Measurements from ENCODE around the gene ITSN2. TPM values are rescaled to one million over a fixed set of nuclear protein-coding genes. Genes with fewer than 3 reads are reported as not detected.

The ITSN2 gene
- total RNA-seq, 4 donors from 2014 or later: 58.1 to 68.4 (median 65.8) TPM

DNA sequence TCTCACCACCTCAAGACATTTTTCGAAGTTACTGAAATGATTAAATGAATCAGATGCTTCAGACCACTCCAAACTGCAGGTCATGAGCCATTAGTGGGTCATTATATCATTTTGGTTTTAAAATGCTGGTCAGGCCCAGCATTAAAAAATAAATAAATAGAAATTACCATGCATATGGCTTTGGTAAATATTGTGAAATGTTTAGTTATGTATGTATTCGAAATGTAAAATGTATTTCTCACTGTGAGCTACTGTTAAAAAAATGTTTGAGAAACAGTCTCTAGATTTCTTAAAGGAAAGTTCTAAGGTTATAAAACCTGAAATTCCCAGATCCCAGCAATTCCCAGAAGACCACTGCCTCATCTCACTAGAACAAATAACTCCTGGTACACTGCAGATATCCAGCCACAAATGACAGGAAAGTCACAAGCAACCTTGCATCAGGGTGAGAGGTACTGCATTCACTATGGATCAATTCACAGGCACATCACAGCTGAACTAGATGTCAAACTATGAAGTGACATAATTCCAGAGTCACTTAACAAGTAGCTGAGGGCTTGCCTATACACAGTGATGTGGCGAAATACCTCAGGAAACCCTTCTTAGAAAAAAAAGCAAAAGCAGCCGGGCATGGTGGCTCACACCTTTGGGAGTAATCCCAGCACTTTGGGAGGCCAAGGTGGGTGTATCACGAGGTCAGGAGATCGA, 138.8 kb downstream of the ITSN2 start:
- TF ChIP-seq, protein P1, sequence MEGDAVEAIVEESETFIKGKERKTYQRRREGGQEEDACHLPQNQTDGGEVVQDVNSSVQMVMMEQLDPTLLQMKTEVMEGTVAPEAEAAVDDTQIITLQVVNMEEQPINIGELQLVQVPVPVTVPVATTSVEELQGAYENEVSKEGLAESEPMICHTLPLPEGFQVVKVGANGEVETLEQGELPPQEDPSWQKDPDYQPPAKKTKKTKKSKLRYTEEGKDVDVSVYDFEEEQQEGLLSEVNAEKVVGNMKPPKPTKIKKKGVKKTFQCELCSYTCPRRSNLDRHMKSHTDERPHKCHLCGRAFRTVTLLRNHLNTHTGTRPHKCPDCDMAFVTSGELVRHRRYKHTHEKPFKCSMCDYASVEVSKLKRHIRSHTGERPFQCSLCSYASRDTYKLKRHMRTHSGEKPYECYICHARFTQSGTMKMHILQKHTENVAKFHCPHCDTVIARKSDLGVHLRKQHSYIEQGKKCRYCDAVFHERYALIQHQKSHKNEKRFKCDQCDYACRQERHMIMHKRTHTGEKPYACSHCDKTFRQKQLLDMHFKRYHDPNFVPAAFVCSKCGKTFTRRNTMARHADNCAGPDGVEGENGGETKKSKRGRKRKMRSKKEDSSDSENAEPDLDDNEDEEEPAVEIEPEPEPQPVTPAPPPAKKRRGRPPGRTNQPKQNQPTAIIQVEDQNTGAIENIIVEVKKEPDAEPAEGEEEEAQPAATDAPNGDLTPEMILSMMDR (IDR thresholded peaks at IDR 0.05): no peak
- TF ChIP-seq POLR2A (IDR thresholded peaks at IDR 0.05): no peak
- intact Hi-C loops (cut with DNase I; ENCODE audit: low total_unique reads): no loop called here
- DNase-seq (ENCODE audit: low spot score in 2 of 2): no peak
- WGBS, 2 donors: 94 to 100% methylated on average over 6 of the region's 6 CpGs
- H3K4me3 ChIP-seq (ENCODE audit: low read depth, poor library complexity, severe bottlenecking): no peak overlapping the region

DNA sequence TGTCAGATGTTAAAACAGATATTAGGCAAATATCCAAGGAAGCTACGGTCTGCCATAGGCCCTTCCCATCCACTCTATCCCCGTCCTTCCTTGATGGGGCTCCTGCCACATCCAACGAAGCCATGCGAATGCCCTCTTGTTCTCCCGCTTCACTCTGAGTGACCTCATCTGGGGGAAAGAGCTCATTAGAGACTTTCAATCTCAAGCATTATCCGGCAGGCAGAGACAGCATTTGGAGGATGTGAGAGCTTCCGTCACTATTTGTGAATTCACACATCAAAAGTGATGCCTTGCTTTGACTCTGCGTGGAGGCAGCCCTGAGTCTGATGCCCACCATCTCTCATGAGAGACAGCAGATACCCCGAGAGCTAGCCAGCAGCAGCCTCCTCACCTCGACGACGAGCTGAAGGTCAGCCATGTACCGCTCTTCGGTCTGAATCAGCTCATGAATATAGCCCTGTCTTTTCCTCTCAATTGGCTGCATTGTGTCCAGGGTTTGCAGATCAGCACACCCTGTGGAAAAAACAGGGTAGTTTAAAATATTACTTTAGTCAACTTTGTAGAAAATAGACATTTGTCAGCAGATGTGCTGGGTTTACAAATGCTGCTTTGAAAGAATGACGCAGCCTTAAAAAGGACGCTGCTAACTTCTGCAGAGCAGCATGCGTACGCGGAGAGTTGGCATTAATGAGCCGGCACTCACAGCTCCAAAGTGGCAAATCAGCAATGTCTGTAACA, 139.6 kb downstream of the ITSN2 start:
- no peak overlapping the region for H3K4me3 ChIP-seq (ENCODE audit: low read depth, poor library complexity, severe bottlenecking)
- intact Hi-C loops (cut with DNase I; ENCODE audit: low total_unique reads): no loop called here
- no peak for DNase-seq (ENCODE audit: low spot score in 2 of 2)
- TF ChIP-seq POLR2A (IDR thresholded peaks at IDR 0.05): no peak
- TF ChIP-seq, protein P1 (IDR thresholded peaks at IDR 0.05): no peak
- 87 to 93% methylated on average over 20 of the region's 20 CpGs for WGBS, 2 donors

DNA sequence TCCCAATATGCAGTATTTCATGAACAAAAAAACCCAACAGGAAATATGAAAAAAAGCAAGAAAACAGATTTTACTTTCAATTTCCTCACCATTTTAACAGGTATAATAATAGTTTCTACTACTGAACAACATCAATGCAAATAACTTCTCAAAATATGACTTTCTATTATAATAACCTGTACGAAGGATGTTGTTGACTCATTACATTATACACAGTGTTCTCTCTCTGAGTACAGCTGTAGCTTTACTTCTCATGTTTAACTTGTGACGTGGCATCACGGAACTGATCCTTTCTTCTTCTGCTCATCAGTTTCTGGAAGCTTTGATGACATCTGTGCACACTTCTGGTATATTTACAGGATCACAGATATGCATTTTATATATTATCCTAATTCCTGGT, 145.5 kb downstream of the ITSN2 start:
- no peak for DNase-seq (ENCODE audit: low spot score in 2 of 2)
- H3K4me3 ChIP-seq (ENCODE audit: low read depth, poor library complexity, severe bottlenecking): no peak overlapping the region
- no peak for TF ChIP-seq POLR2A (IDR thresholded peaks at IDR 0.05)
- TF ChIP-seq, protein P1 (IDR thresholded peaks at IDR 0.05): no peak
- intact Hi-C loops (cut with DNase I; ENCODE audit: low total_unique reads): no loop called here
- WGBS, 2 donors: 92 to 95% methylated on average over 3 of the region's 3 CpGs

DNA sequence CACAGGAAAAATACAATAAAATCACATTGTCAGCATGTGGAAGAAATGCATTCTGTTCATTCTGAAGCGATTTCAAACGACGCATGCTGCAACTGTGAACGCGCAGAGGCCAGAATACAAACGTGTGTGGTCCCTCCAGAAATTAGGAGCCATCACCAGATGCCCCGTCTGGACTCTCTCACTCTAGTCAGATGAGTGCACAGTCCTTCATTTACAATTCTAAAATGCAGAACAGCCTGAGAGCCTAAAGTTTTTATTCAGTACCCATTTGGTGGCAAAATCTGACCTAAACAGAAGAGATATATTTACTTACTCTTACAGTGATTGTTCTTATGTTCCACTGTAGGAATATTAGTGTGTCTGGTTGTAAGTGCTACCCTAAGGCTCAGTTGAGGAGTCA, 148.9 kb downstream of the ITSN2 start:
- TF ChIP-seq, protein P1 (IDR thresholded peaks at IDR 0.05): no peak
- TF ChIP-seq POLR2A (IDR thresholded peaks at IDR 0.05): no peak
- WGBS, 2 donors: 75 to 77% methylated on average over 7 of the region's 7 CpGs

DNA sequence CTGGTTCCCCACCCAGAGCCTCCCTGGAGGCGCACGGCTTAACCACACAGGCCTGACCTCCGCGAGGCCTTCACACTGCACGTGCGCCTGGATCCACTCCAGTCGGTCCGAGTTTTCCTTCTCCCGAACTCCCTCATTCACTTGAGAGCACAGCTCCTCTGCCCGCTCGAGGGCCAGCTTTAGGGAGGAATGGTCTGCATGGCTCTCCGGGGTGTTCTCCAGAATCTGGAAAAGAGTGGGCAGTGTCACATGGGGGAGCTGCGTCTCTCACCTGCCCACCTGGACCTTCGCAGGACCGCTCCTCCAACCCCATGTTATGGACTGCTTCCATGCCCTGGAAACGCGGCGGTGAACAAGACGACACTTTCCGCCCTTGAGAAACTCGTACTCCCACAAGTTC, 149.6 kb downstream of the ITSN2 start:
- H3K4me3 ChIP-seq (ENCODE audit: low read depth, poor library complexity, severe bottlenecking): no peak overlapping the region
- intact Hi-C loops (cut with DNase I; ENCODE audit: low total_unique reads): no loop called here
- TF ChIP-seq, protein P1 (IDR thresholded peaks at IDR 0.05): no peak
- no peak for TF ChIP-seq POLR2A (IDR thresholded peaks at IDR 0.05)
- no peak for DNase-seq (ENCODE audit: low spot score in 2 of 2)
- WGBS, 2 donors: 92 to 94% methylated on average over 21 of the region's 21 CpGs

More for the DNA sequence above, 148.9 kb downstream of the ITSN2 start:
- intact Hi-C loops (cut with DNase I; ENCODE audit: low total_unique reads): no loop called here
- no peak for DNase-seq (ENCODE audit: low spot score in 2 of 2)
- H3K4me3 ChIP-seq (ENCODE audit: low read depth, poor library complexity, severe bottlenecking): no peak overlapping the region

Measured in lower leg skin (tissue), 4 donors.